Osteocyte (in vitro differentiated cells): ENCODE data around the gene TRRAP. TPM values are rescaled to one million over a fixed set of nuclear protein-coding genes. Genes with fewer than 3 reads are reported as not detected.

Experiments
- DNase-seq: peaks from one replicate; pipeline ENCODE4 v3.0.0; 2021; ENCODE audit warnings: mixed read lengths; ENCODE audit not compliant: unreplicated experiment; ENCODE audit errors: extremely low spot score
- H3K27ac Mint-ChIP-seq: one replicate; pipeline ENCODE4 v1.8.0; 2021; ENCODE audit warnings: mild to moderate bottlenecking, mixed read lengths; ENCODE audit not compliant: unreplicated experiment
- H3K27me3 Mint-ChIP-seq: one replicate; pipeline ENCODE4 v1.8.0; 2021; ENCODE audit warnings: mixed read lengths; ENCODE audit not compliant: unreplicated experiment
- H3K36me3 Mint-ChIP-seq: one replicate; pipeline ENCODE4 v1.8.0; 2021; ENCODE audit warnings: mixed read lengths; ENCODE audit not compliant: unreplicated experiment
- H3K4me1 Mint-ChIP-seq: one replicate; pipeline ENCODE4 v1.8.0; 2021; ENCODE audit warnings: mixed read lengths; ENCODE audit not compliant: unreplicated experiment
- H3K4me3 Mint-ChIP-seq: one replicate; pipeline ENCODE4 v1.8.0; 2021; ENCODE audit warnings: mild to moderate bottlenecking, moderate library complexity, mixed read lengths; ENCODE audit not compliant: unreplicated experiment
- H3K9me3 Mint-ChIP-seq: one replicate; pipeline ENCODE4 v1.8.0; 2021; ENCODE audit warnings: mixed read lengths; ENCODE audit not compliant: unreplicated experiment
- total RNA-seq: library from RNA; stranded (reverse); gene quantifications from 2 replicates; pipeline ENCODE4 v1.2.1, GENCODE V29; 2021
- TF ChIP-seq, protein P1 (sequence below): fragments of 200-600 bp; sonication (generic); IDR thresholded peaks from 2 replicates; pipeline ENCODE4 v1.5.0; 2021; ENCODE audit warnings: antibody characterized with exemption, mild to moderate bottlenecking, moderate library complexity

TRRAP gene
- total RNA-seq, 1 donor from 2014 or later: 48.5 TPM

DNA sequence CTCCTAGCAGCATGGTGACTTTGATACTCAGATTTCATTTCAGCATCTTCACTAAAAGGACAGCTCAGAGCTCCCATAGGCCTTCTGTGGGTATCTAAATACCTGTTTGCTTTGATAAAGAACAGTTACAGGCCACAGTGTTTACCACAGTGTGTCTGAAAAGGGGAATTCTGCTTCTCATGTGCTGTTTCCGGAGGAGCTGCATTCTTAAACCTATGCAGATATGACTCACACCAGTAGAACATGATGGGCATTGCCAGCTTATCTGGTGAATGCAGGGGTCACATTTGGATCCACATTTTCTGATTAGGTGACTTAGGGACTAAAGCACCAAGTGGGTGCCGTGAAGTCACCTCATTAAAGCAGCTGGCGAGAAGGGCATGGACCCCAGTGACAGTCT, 52.6 kb downstream of the TRRAP start:
- Mint-ChIP-seq H3K36me3 (peaks cover 62% of the 10 kb centered on the region), H3K27ac (no peak overlapping the region), H3K4me3 (no peak overlapping the region), H3K27me3 (no peaks in the 10 kb centered on the region), H3K9me3 (no peaks in the 10 kb centered on the region), H3K4me1 (no peaks in the 10 kb centered on the region)
- DNase-seq: no peak
- TF ChIP-seq, protein P1, sequence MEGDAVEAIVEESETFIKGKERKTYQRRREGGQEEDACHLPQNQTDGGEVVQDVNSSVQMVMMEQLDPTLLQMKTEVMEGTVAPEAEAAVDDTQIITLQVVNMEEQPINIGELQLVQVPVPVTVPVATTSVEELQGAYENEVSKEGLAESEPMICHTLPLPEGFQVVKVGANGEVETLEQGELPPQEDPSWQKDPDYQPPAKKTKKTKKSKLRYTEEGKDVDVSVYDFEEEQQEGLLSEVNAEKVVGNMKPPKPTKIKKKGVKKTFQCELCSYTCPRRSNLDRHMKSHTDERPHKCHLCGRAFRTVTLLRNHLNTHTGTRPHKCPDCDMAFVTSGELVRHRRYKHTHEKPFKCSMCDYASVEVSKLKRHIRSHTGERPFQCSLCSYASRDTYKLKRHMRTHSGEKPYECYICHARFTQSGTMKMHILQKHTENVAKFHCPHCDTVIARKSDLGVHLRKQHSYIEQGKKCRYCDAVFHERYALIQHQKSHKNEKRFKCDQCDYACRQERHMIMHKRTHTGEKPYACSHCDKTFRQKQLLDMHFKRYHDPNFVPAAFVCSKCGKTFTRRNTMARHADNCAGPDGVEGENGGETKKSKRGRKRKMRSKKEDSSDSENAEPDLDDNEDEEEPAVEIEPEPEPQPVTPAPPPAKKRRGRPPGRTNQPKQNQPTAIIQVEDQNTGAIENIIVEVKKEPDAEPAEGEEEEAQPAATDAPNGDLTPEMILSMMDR: no peak

DNA sequence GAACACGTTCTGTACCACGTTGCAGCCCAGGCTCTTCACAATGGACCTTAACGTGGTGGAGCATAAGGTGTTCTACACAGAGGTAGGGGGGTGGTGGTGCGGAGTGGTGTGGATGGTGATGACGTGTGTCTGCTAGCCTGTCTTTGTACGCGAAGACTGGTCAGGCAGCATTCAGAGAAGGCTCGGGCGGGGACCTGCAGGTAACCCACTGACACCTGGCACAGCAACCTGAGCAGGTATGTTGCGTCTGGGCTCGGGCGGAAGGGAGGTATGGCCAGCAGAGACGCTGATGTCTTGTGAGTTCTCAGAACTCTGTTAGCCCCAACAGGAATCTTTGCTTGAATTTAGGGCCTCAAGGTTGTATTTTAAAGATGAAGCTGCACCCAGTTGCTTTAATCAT, 55.0 kb downstream of the TRRAP start:
- Mint-ChIP-seq H3K4me1 (no peaks in the 10 kb centered on the region), H3K27ac (no peak overlapping the region), H3K36me3 (peaks cover 58% of the 10 kb centered on the region), H3K9me3 (no peaks in the 10 kb centered on the region), H3K4me3 (no peak overlapping the region), H3K27me3 (no peaks in the 10 kb centered on the region)
- TF ChIP-seq, protein P1: no peak
- no peak for DNase-seq

DNA sequence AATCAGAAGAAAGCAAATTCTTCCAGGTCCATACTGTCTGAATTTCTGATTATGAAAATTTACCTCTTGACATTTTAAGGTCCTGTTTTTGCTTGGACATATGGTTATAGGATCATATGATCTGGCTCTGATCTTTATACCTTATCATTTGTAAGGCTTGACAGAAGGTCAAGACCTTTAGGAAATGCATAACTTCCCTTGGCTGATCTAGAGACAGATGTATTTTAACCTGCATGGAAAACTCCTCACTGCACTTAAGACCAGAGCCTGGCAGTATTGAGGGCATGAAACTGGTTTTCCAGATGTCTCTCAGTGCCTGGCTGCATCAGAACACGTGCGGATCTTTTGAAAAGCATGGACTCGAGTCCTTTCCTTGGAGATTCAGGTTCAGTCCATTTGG, 55.9 kb downstream of the TRRAP start:
- H3K36me3 Mint-ChIP-seq: peaks cover 61% of the 10 kb centered on the region
- no peaks in the 10 kb centered on the region for H3K9me3 Mint-ChIP-seq
- no peak overlapping the region for H3K27ac Mint-ChIP-seq
- no peak overlapping the region for H3K4me3 Mint-ChIP-seq
- TF ChIP-seq, protein P1: no peak
- no peaks in the 10 kb centered on the region for H3K27me3 Mint-ChIP-seq
- H3K4me1 Mint-ChIP-seq: no peaks in the 10 kb centered on the region
- no peak for DNase-seq

DNA sequence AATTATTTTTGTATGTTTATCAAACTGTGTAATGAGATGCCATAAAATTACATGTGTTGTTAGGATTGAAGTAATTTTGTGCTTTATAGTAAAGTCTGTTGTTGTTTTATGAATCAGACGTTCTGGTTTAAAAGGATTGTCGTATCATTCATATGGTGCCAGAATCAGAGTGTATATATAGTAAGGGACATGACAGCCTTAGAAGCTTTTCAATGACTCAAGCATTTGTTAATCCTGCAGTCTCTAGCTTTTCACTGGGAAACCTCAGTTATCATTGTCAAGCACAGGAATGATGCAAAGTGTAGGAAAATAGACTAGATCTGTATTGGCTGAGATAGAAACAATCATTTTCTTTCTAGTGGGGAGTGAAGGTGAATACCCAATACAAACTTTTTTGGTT, 57.5 kb downstream of the TRRAP start:
- Mint-ChIP-seq H3K27ac (no peak overlapping the region), H3K27me3 (no peaks in the 10 kb centered on the region), H3K36me3 (peaks cover 55% of the 10 kb centered on the region), H3K4me1 (no peaks in the 10 kb centered on the region), H3K9me3 (no peaks in the 10 kb centered on the region), H3K4me3 (no peak overlapping the region)
- DNase-seq: no peak
- TF ChIP-seq, protein P1: no peak

DNA sequence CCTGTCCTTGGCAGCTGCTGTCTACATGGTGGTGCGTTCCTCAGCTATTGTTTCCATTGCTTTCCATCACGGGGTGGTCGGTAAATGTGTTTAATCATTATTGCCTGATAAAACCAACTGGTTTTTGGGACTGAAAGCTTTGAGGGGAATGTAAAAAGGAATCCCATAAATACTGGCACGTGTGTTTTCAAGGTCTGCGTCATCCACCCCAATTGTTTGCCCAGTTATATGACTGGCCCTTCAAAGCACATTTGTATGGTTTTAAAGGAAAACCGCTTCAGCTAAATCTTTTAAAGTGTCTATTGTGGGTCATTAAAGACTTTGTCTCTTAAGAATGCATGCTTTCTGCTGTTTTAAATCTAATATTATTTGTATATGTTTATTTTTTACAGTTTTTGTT, 65.0 kb downstream of the TRRAP start:
- Mint-ChIP-seq H3K9me3 (no peaks in the 10 kb centered on the region), H3K27ac (no peak overlapping the region), H3K4me3 (no peak overlapping the region), H3K27me3 (no peaks in the 10 kb centered on the region), H3K4me1 (no peaks in the 10 kb centered on the region), H3K36me3 (peaks cover 46% of the 10 kb centered on the region)
- TF ChIP-seq, protein P1: no peak
- no peak for DNase-seq
